Cardiac muscle cell (in vitro differentiated cells and primary cell): ENCODE data around the gene CCNYL1. TPM values are rescaled to one million over a fixed set of nuclear protein-coding genes. Genes with fewer than 3 reads are reported as not detected.
A peak's percentile ranks its signal among the peaks of the same experiment; 100 is the strongest.

Experiments
- DNase-seq, 2 donors: peaks; one replicate each; pipeline versions ENCODE4 v3.0.0 to v3.0.0-alpha.2; 2010 to 2017; ENCODE audit warnings: low read depth in 1 of 2, low spot score in 1 of 2
- H3K27ac ChIP-seq: fragments of 200-600 bp; sonication (generic); 2 replicates; pipeline ENCODE4 v1.5.1; 2016
- H3K27me3 ChIP-seq: fragments of 200-600 bp; sonication (generic); 2 replicates; pipeline ENCODE4 v1.6.0; 2016; ENCODE audit warnings: control low read depth
- H3K36me3 ChIP-seq: fragments of 200-600 bp; sonication (generic); 2 replicates; pipeline ENCODE4 v1.5.1; 2016; ENCODE audit warnings: control low read depth
- H3K4me1 ChIP-seq: fragments of 200-600 bp; sonication (generic); 2 replicates; pipeline ENCODE4 v1.8.1; 2017; ENCODE audit warnings: low read depth, mild to moderate bottlenecking, mixed run types
- H3K4me3 ChIP-seq: fragments of 200-600 bp; sonication (generic); 2 replicates; pipeline ENCODE4 v1.5.1; 2016; ENCODE audit warnings: mild to moderate bottlenecking
- H3K9me3 ChIP-seq: fragments of 200-600 bp; sonication (generic); 2 replicates; pipeline ENCODE4 v1.5.1; 2017; ENCODE audit warnings: low read depth, mild to moderate bottlenecking, control low read depth
- polyA plus RNA-seq: library from polyadenylated mRNA; unstranded; fragments of >200 nt; fragmentation: Nextera tagmentation; extraction: Ambion mirVana; gene quantifications from 2 replicates; pipeline ENCODE4 v1.2.1, GENCODE V29; 2016
- total RNA-seq: library from RNA; depleted of rRNA; stranded (reverse); fragments of >200 nt; gene quantifications from 2 replicates; pipeline ENCODE4 v1.2.3, GENCODE V29; 2016
- TF ChIP-seq, protein P1 (sequence below): IDR thresholded peaks from 2 replicates; pipeline ENCODE4 v1.5.1; 2012; ENCODE audit warnings: low read depth, mild to moderate bottlenecking, low read length

CCNYL1 gene
- total and polyA plus RNA-seq, 2 experiments from 2014 or later = 6.8 to 7.4 TPM

DNA sequence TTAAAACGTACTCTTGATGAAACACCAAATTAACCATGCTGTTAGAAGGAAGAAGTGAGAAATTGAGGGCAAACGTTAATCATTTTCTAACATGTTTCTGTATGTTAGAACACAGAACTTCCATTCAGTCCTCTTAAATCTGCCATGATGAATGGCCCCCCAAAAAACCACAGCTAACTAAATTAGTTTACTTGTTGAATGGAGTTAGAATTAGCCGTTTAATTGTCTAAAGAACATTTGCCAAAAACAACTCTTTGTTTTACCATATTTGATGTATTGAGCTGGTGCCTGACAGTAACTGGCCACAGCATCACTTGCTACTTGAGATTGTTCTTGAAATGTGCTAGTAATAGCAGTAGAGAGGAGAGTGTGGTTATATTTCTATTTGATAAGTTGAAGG is 12.7 kb downstream of the CCNYL1 start:
- Histone ChIP-seq H3K4me1 (no peaks in the 10 kb centered on the region), H3K27ac (no peak overlapping the region), H3K4me3 (no peak overlapping the region), H3K36me3 (no peaks in the 10 kb centered on the region), H3K27me3 (no peaks in the 10 kb centered on the region), H3K9me3 (no peaks in the 10 kb centered on the region)
- TF ChIP-seq, protein P1, sequence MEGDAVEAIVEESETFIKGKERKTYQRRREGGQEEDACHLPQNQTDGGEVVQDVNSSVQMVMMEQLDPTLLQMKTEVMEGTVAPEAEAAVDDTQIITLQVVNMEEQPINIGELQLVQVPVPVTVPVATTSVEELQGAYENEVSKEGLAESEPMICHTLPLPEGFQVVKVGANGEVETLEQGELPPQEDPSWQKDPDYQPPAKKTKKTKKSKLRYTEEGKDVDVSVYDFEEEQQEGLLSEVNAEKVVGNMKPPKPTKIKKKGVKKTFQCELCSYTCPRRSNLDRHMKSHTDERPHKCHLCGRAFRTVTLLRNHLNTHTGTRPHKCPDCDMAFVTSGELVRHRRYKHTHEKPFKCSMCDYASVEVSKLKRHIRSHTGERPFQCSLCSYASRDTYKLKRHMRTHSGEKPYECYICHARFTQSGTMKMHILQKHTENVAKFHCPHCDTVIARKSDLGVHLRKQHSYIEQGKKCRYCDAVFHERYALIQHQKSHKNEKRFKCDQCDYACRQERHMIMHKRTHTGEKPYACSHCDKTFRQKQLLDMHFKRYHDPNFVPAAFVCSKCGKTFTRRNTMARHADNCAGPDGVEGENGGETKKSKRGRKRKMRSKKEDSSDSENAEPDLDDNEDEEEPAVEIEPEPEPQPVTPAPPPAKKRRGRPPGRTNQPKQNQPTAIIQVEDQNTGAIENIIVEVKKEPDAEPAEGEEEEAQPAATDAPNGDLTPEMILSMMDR = no peak
- DNase-seq = no peak

DNA sequence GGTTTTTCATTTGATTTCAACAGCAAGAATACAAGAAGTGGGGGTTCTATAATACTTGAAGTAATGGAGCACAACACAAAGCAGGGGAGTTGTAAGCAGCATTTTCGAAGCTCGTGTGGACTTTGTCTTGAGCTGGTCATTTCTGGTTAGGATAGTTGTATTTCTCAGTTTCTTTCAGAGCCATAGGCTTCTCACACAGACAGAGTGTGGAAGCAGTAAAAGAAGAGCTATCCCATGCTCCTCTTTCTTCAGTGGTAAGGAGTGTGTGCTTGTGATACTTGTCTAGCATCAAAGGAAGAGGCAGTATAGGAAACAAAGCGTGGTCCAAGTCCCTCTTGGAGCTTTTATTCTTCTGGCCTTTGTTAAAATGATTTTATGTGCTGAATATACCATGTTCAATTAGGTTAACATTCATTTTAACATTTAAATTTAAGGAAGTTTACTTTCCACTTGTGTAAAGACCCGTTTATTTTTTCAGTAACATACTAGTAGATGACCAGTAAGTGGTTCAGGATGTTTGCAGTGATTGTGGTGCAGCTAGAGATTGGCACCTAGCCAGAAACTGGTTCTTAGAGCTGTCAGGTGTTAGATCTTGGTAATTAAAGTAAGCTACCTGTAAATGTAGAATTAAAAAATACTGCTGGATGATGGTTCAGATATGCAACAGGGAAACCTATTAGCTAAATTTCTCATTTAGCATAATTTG is 14.6 kb downstream of the CCNYL1 start:
- Histone ChIP-seq H3K27ac (no peak overlapping the region), H3K9me3 (no peaks in the 10 kb centered on the region), H3K36me3 (peaks cover 6% of the 10 kb centered on the region), H3K27me3 (no peaks in the 10 kb centered on the region), H3K4me1 (no peaks in the 10 kb centered on the region), H3K4me3 (no peak overlapping the region)
- DNase-seq = peak in 1 of 2 donors; percentile 33
- TF ChIP-seq, protein P1 = no peak

DNA sequence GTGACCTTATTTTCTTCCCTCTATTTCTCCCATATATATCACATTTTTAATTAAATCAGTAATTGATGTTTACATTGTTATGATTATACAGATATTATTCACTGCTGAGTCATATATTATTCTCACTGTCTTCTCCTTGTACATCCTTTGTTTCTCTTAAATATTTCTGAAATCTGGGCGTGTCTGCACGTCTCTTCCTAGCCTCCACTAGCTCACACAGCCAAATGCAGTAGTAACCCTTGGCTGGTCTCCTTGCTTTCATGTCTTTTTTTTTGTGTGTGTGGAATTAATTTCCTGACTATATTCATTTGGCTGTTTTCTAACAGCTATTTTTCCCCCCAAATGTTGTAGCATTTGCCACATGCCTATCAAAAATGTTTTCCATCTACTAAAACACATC is 15.8 kb downstream of the CCNYL1 start:
- H3K27me3 ChIP-seq = no peaks in the 10 kb centered on the region
- no peak overlapping the region for H3K4me3 ChIP-seq
- peaks cover 6% of the 10 kb centered on the region for H3K36me3 ChIP-seq

DNA sequence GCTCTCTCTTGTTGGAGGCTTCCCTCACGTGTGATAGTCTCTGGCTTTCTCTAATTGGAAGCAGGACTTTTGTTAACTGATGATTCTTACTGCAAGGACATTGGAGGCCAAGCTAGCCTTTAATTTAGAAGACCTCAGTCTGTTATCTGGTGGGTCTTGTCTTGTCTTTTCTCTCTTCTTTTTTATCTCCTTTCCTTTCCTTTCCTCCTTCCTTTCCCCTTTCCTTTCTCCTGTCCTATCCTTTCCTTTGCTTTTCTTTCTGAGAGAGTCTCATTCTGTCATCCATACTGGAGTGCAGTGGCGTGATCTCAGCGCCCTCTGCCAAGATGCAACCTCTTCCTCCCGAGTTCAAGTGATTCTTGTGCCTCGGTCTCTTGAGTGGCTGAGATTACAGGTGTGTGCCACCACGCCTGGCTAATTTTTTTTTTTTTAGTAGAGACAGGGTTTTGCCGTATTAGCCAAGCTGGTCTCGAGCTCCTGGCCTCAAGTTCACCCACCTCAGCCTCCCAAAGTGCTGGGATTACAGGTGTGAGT is 18.1 kb downstream of the CCNYL1 start:
- H3K27me3 ChIP-seq = no peaks in the 10 kb centered on the region
- no peak for DNase-seq
- no peaks in the 10 kb centered on the region for H3K9me3 ChIP-seq
- TF ChIP-seq, protein P1 = no peak
- H3K4me1 ChIP-seq = no peaks in the 10 kb centered on the region
- H3K36me3 ChIP-seq = peaks cover 6% of the 10 kb centered on the region
- H3K4me3 ChIP-seq = no peak overlapping the region
- no peak overlapping the region for H3K27ac ChIP-seq

More for the DNA sequence above, 15.8 kb downstream of the CCNYL1 start:
- Histone ChIP-seq H3K4me1 (no peaks in the 10 kb centered on the region), H3K9me3 (no peaks in the 10 kb centered on the region), H3K27ac (no peak overlapping the region)
- peak in 1 of 2 donors; percentile 16 for DNase-seq
- TF ChIP-seq, protein P1 = no peak

DNA sequence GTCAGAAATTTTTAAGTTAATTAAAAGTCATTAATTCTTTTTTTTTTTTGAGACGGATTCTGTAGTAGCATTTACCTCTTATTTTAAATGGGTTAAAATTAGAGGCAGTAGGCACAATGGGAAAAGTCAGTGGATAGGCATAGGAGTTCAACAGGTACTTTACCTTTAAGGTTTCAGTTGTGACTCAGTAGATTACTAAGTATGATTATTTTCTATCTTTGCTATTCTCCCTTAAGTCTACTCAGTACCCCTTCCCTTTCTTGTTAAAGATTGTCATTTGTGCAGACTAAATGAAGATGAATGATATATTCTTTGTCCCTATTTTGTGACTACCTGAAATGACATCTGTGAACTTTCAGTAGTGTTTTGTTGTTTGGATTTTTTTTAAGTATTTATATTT is 19.7 kb downstream of the CCNYL1 start:
- TF ChIP-seq, protein P1 = no peak
- Histone ChIP-seq H3K27me3 (no peaks in the 10 kb centered on the region), H3K9me3 (no peaks in the 10 kb centered on the region), H3K27ac (no peak overlapping the region), H3K36me3 (peaks cover 6% of the 10 kb centered on the region), H3K4me1 (no peaks in the 10 kb centered on the region), H3K4me3 (no peak overlapping the region)
- no peak for DNase-seq
